Right lobe of liver (tissue), 6 donors: ENCODE results near the gene ARL13B. TPM values are rescaled to one million over a fixed set of nuclear protein-coding genes. Genes with fewer than 3 reads are reported as not detected.

Source experiments
- ATAC-seq, 4 donors: fragments of 200-7000 bp; cut with Tn5 transposase; one replicate each; pipeline ENCODE4 v1.9.1; 2020; ENCODE audit warnings: mild to moderate bottlenecking in 4 of 4, moderate library complexity in 4 of 4
- DNase-seq, 3 donors: peaks; one replicate each; pipeline ENCODE4 v3.0.0-alpha.2; 2020
- H3K27ac ChIP-seq, 3 donors: fragments of 200-600 bp; one replicate each; pipeline ENCODE4 v1.8.0; 2022
- H3K27me3 ChIP-seq, 2 donors: fragments of 200-600 bp; one replicate each; pipeline ENCODE4 v1.8.0; 2022
- H3K36me3 ChIP-seq, 4 donors: fragments of 200-600 bp; sonication (generic) in 1 of 4; one replicate each; pipeline versions ENCODE4 v1.5.1 to v1.8.0; 2017 to 2022; ENCODE audit warnings: control low read depth in 1 of 4
- H3K4me1 ChIP-seq, 4 donors: fragments of 200-600 bp; sonication (generic) in 1 of 4; one replicate each; pipeline versions ENCODE4 v1.5.1 to v1.8.0; 2017 to 2022; ENCODE audit warnings: control low read depth in 1 of 4
- H3K4me3 ChIP-seq, 3 donors: fragments of 200-600 bp; one replicate each; pipeline ENCODE4 v1.8.0; 2022
- H3K9me3 ChIP-seq, 4 donors: fragments of 200-600 bp; sonication (generic) in 1 of 4; one replicate each; pipeline versions ENCODE4 v1.5.1 to v1.8.0; 2017 to 2022; ENCODE audit warnings: control low read depth in 1 of 4
- POLR2A ChIP-seq: fragments of 450-650 bp; IDR thresholded peaks from one replicate; pipeline ENCODE4 v1.6.1; 2017; ENCODE audit warnings: antibody characterized with exemption, mild to moderate bottlenecking
- WGBS: methylation state at CpG from one replicate; pipeline ENCODE4 v1.1.6; 2018; ENCODE audit warnings: low coverage, low lambda C conversion rate; ENCODE audit not compliant: insufficient coverage; ENCODE audit errors: missing lambda C conversion rate; 5-methylcytosine and 5-hydroxymethylcytosine counted together
- intact Hi-C, 2 donors: fragments of 100-400 bp; cut with DNase I; formaldehyde crosslinking; loops; one replicate each; pipeline versions ENCODE4 v1.11.2 to v1.14.1; 2022
- total RNA-seq, 6 experiments: library from RNA; depleted of rRNA in 2 of 6; stranded (reverse); fragments of >200 nt in 2 of 6; fragmentation: NEBNext Ultra II Directional in 3 of 6; extraction: Animal tissue kit (Norgen Biotek cat#: 25700) in 3 of 6; gene quantifications; one replicate each; pipeline versions ENCODE4 v1.1.0 to v1.2.4, GENCODE V29; 2016 to 2023
- TF ChIP-seq, protein P1 (sequence below), 4 donors: fragments of 200-600 bp in 3 of 4; fragments of 450-650 bp in 1 of 4; IDR thresholded peaks; one replicate each; pipeline versions ENCODE4 v1.5.1 to v1.8.0; 2016 to 2022; ENCODE audit warnings: antibody characterized with exemption in 4 of 4, mild to moderate bottlenecking in 2 of 4
- donor health status: DM: no; HTN: yes; CAD: no.
- donor health status: DM: no; HTN: no; CAD: no.
- donor health status: DM: no; HTN: no; CAD: no.
- donor health status: DM: no; HTN: yes; CAD: no.
- donor health status: DM: no; HTN: yes; CAD: no.

Gene ARL13B
- total RNA-seq, 6 experiments from 2014 or later, result 3.9 to 5.6 (median 4.5) TPM

DNA sequence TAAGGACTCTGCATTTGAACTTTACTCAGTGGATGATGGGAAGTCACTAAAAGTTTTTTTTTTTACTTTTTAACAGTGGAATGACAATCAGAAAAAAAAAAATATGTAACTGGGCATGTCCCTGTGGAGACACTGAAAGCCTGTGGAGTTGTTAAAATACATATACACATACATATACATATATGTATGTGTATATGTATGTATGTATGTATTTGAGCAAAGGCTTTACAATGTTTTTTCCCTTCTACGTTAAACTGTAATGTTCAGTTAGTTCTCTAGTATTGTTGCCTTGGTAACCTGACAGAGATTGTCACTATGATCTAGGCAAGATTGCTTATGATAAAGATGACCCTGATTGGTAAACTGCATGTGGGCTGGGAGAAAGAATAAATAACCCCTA is 113.2 kb downstream of the ARL13B start:
- TF ChIP-seq POLR2A, result no peak
- TF ChIP-seq, protein P1, sequence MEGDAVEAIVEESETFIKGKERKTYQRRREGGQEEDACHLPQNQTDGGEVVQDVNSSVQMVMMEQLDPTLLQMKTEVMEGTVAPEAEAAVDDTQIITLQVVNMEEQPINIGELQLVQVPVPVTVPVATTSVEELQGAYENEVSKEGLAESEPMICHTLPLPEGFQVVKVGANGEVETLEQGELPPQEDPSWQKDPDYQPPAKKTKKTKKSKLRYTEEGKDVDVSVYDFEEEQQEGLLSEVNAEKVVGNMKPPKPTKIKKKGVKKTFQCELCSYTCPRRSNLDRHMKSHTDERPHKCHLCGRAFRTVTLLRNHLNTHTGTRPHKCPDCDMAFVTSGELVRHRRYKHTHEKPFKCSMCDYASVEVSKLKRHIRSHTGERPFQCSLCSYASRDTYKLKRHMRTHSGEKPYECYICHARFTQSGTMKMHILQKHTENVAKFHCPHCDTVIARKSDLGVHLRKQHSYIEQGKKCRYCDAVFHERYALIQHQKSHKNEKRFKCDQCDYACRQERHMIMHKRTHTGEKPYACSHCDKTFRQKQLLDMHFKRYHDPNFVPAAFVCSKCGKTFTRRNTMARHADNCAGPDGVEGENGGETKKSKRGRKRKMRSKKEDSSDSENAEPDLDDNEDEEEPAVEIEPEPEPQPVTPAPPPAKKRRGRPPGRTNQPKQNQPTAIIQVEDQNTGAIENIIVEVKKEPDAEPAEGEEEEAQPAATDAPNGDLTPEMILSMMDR (IDR thresholded peaks at IDR 0.05), result no peak
- H3K36me3 ChIP-seq, result peaks cover 0 to 7% (median 0%) of the 10 kb centered on the region in 4 donors
- intact Hi-C loops, result no loop called here

DNA sequence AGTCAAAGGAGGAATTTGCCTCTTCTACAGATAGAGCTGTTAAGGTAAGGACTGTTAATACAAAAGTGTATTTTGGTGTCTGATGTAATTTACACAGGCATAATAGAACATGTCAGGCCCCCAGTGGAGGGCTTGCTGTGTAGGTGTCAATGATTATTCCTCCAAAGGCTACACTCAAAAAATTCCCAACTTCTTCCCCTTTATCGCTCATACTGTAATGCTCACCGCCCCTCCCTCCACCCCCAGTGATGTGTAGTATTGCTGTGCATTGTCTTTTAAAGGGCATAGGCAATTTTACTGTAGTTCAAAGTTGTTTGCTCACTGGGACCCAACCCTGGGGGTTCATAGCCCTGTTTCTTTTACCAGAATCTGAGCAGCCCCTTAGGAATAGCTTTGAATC is 115.2 kb downstream of the ARL13B start:
- H3K4me3 ChIP-seq, result no peak overlapping the region
- intact Hi-C loops, result no loop called here
- peaks cover 0 to 7% (median 0%) of the 10 kb centered on the region in 4 donors for H3K36me3 ChIP-seq
- no peak overlapping the region for H3K27ac ChIP-seq
- H3K9me3 ChIP-seq, result no peaks in the 10 kb centered on the region
- no peaks in the 10 kb centered on the region for H3K27me3 ChIP-seq
- WGBS, result 100% methylated on average over 1 of the region's 2 CpGs
- TF ChIP-seq, protein P1 (IDR thresholded peaks at IDR 0.05), result no peak
- no peak for TF ChIP-seq POLR2A
- no peak for ATAC-seq
- H3K4me1 ChIP-seq, result no peaks in the 10 kb centered on the region
- no peak for DNase-seq

More for the DNA sequence above, 113.2 kb downstream of the ARL13B start:
- H3K4me1 ChIP-seq, result no peaks in the 10 kb centered on the region
- no peaks in the 10 kb centered on the region for H3K9me3 ChIP-seq
- H3K27me3 ChIP-seq, result no peaks in the 10 kb centered on the region
- ATAC-seq, result no peak
- no peak for DNase-seq
- H3K27ac ChIP-seq, result no peak overlapping the region
- no peak overlapping the region for H3K4me3 ChIP-seq
- WGBS, result 94% methylated on average over 1 of the region's 1 CpG

- ATAC-seq, result peak; percentile 30 to 59 (median 42)
- TF ChIP-seq, protein P1 (IDR thresholded peaks at IDR 0.05), result peak in 1 of 4 donors; percentile 5
- no peak for TF ChIP-seq POLR2A
These were observed 118.5 kb downstream of the ARL13B start for GRCh38 chr3:94098452-94098851.

DNA sequence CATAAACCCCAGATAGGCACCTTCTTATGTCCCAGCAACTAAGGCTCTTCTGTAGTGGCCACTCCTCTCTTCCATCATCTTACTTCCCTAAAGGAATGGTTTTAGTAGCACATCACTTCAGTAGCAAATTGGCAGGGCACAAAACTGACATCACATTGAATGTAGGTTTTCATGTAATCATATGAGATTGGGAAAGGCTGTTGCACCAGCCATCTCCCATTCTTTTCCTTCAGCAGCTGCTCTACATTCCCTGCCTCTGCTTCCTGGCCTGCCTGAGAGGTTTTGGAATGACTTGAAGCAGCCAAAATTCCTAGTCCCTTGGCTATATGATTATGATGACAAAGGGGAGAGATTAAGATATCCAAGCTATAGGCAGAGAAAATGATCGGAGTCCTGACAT is 119.4 kb downstream of the ARL13B start:
- 82% methylated on average over 1 of the region's 1 CpG for WGBS
- no peak for ATAC-seq

More at GRCh38 chr3:94098452-94098851, 118.5 kb downstream of the ARL13B start:
- no peak overlapping the region for H3K4me3 ChIP-seq
- intact Hi-C loops, result no loop called here
- H3K9me3 ChIP-seq, result no peaks in the 10 kb centered on the region
- H3K36me3 ChIP-seq, result peaks cover 0 to 7% (median 3%) of the 10 kb centered on the region in 4 donors
- no peak for DNase-seq
- 60% methylated on average over 3 of the region's 3 CpGs for WGBS
- H3K4me1 ChIP-seq, result no peaks in the 10 kb centered on the region
- H3K27me3 ChIP-seq, result no peaks in the 10 kb centered on the region
- no peak overlapping the region for H3K27ac ChIP-seq

More for the DNA sequence above, 119.4 kb downstream of the ARL13B start:
- Histone ChIP-seq H3K4me1 (no peaks in the 10 kb centered on the region), H3K27ac (no peak overlapping the region), H3K9me3 (no peaks in the 10 kb centered on the region), H3K4me3 (no peak overlapping the region), H3K27me3 (no peaks in the 10 kb centered on the region), H3K36me3 (peaks cover 0 to 10% (median 3%) of the 10 kb centered on the region in 4 donors)
- intact Hi-C loops, result no loop called here
- DNase-seq, result no peak
- TF ChIP-seq, protein P1 (IDR thresholded peaks at IDR 0.05), result no peak
- TF ChIP-seq POLR2A, result no peak
